Endothelial cell of umbilical vein (primary cell): ENCODE measurements around the gene CDK7. TPM values are rescaled to one million over a fixed set of nuclear protein-coding genes. Genes with fewer than 3 reads are reported as not detected.

ENCODE experiments used
- BruUV-seq: library from RNA; stranded (reverse); fragments of 400-500 nt; replicated peaks from 2 replicates; lab custom pipeline; 2021; lab: Mats Ljungman, UMichigan
- CTCF ChIA-PET: fragments of 300-600, 350-600 bp; sonication (Branson Sonifier 250); formaldehyde crosslinking; loops from one replicate; lab custom pipeline; 2021; ENCODE audit warnings: antibody characterized with exemption, inconsistent platforms; lab: Charles Lee
- POLR2A ChIA-PET: fragments of 300-600, 350-600 bp; sonication (Branson Sonifier 250); formaldehyde crosslinking; loops from one replicate; lab custom pipeline; 2021; ENCODE audit warnings: antibody characterized with exemption, inconsistent platforms; lab: Charles Lee
- DNase-seq: peaks from one replicate; pipeline ENCODE4 v3.0.0-alpha.2; 2011; ENCODE audit warnings: low read depth, low spot score
- FAIRE-seq: peaks from 2 replicates; lab custom pipeline; 2011; peaks lifted over from hg19 to GRCh38; lab: Jason Lieb, UNC
- H2AFZ ChIP-seq: 2 replicates; pipeline ENCODE4 v1.6.0; 2012; ENCODE audit warnings: low read depth, low read length, control low read depth, inconsistent platforms
- H3K27ac ChIP-seq: 2 replicates; pipeline ENCODE4 v1.5.1; 2011; ENCODE audit warnings: low read depth, mild to moderate bottlenecking, control low read depth, low read length, moderate library complexity; ENCODE audit not compliant: insufficient read depth
- H3K27me3 ChIP-seq, 2 experiments: 2 replicates each; pipeline versions ENCODE4 v1.6.0 to v1.6.1; 2011; ENCODE audit warnings: low read length in 2 of 2, mixed read lengths in 1 of 2; ENCODE audit not compliant: control insufficient read depth in 2 of 2, insufficient read depth in 2 of 2
- H3K36me3 ChIP-seq, 2 experiments: 2 replicates in 1 of 2; 3 replicates in 1 of 2; pipeline ENCODE4 v1.5.1; 2011; ENCODE audit warnings: low read length in 2 of 2, mild to moderate bottlenecking in 1 of 2, moderate library complexity in 1 of 2; ENCODE audit not compliant: control insufficient read depth in 2 of 2, insufficient read depth in 2 of 2; ENCODE audit errors: extremely low read depth in 1 of 2
- H3K4me1 ChIP-seq: 3 replicates; pipeline ENCODE4 v1.5.1; 2011; ENCODE audit warnings: mild to moderate bottlenecking, low read length; ENCODE audit not compliant: control insufficient read depth, insufficient read depth; ENCODE audit errors: extremely low read depth
- H3K4me2 ChIP-seq: 2 replicates; pipeline ENCODE4 v1.6.1; 2011; ENCODE audit warnings: low read length, control low read depth, mixed read lengths; ENCODE audit not compliant: insufficient read depth
- H3K4me3 ChIP-seq, 3 experiments: fragments of 200-600 bp in 1 of 3; sonication (generic), shearing (Covaris generic) in 1 of 3; replicated peaks in 1 of 3; 2 replicates each; pipeline ENCODE4 v1.5.1; 2011 to 2016; ENCODE audit warnings: control low read depth in 3 of 3, low read length in 3 of 3, mild to moderate bottlenecking in 2 of 3, inconsistent platforms in 1 of 3, low read depth in 1 of 3, moderate library complexity in 1 of 3; ENCODE audit not compliant: insufficient read depth in 1 of 3
- H3K79me2 ChIP-seq: 2 replicates; pipeline ENCODE4 v1.6.0; 2012; ENCODE audit warnings: low read length, inconsistent platforms; ENCODE audit not compliant: control insufficient read depth, insufficient read depth
- H3K9ac ChIP-seq: replicated peaks from 2 replicates; pipeline ENCODE3; 2011; ENCODE audit warnings: low read length, control low read depth; ENCODE audit not compliant: insufficient read depth; ENCODE audit errors: extremely low read depth
- H3K9me1 ChIP-seq: replicated peaks from 3 replicates; pipeline ENCODE4 v1.6.0; 2011; ENCODE audit warnings: mild to moderate bottlenecking, low read length; ENCODE audit not compliant: control insufficient read depth, insufficient read depth; ENCODE audit errors: extremely low read depth
- H3K9me3 ChIP-seq: replicated peaks from 2 replicates; pipeline ENCODE4 v1.5.1; 2012; ENCODE audit warnings: low read length, inconsistent platforms; ENCODE audit not compliant: control insufficient read depth, insufficient read depth
- H4K20me1 ChIP-seq: replicated peaks from 2 replicates; pipeline ENCODE3; 2011; ENCODE audit warnings: mild to moderate bottlenecking, low read length; ENCODE audit not compliant: control insufficient read depth, insufficient read depth; ENCODE audit errors: extremely low read depth
- CTCF ChIP-seq, 2 donors: IDR thresholded peaks; 1 replicate in 1 of 2; 2 replicates in 1 of 2; pipeline ENCODE4 v1.5.1; 2011; ENCODE audit warnings: low read length in 2 of 2, mild to moderate bottlenecking in 2 of 2, moderate library complexity in 2 of 2, control low read depth in 1 of 2, inconsistent platforms in 1 of 2, low read depth in 1 of 2; ENCODE audit not compliant: insufficient read depth in 1 of 2; ENCODE audit errors: extremely low read depth in 1 of 2
- FOS ChIP-seq: IDR thresholded peaks from 2 replicates; pipeline ENCODE4 v1.6.1; 2011; ENCODE audit warnings: mild to moderate bottlenecking, low read length, moderate library complexity, borderline replicate concordance; ENCODE audit not compliant: insufficient read depth
- GATA2 ChIP-seq: IDR thresholded peaks from 2 replicates; pipeline ENCODE4 v1.7.0; 2011; ENCODE audit warnings: low read depth, mild to moderate bottlenecking, moderate library complexity, mixed read lengths, low read length; ENCODE audit not compliant: insufficient read length, insufficient read depth
- JUN ChIP-seq: IDR thresholded peaks from 2 replicates; pipeline ENCODE4 v1.6.1; 2011; ENCODE audit warnings: borderline replicate concordance, low read depth; ENCODE audit not compliant: insufficient read length, insufficient read depth
- MAX ChIP-seq: IDR thresholded peaks from 2 replicates; pipeline ENCODE4 v1.6.1; 2011; ENCODE audit not compliant: insufficient read depth, insufficient read length
- MYC ChIP-seq: IDR thresholded peaks from one replicate; pipeline ENCODE4 v1.6.1; 2011; ENCODE audit warnings: mild to moderate bottlenecking, low read depth, low read length
- POLR2A ChIP-seq: IDR thresholded peaks from 2 replicates; pipeline ENCODE4 v1.6.1; 2012; ENCODE audit warnings: low read depth, mild to moderate bottlenecking, control low read depth, low read length
- dilution Hi-C: fragments of 300-500 bp; cut with MboI; formaldehyde crosslinking; loops from one replicate; pipeline ENCODE4 v1.15.0; 2019; ENCODE audit warnings: low sequenced_read_pairs; ENCODE audit not compliant: extremely low pct_ligation_motif_present
- intact Hi-C: fragments of 100-400 bp; cut with micrococcal nuclease; formaldehyde crosslinking; loops from one replicate; pipeline ENCODE4 v1.10.0; 2022
- polyA plus RNA-seq, 4 experiments: library from polyadenylated mRNA; depleted of rRNA in 3 of 4; stranded (reverse) in 3 of 4; unstranded in 1 of 4; fragments of >200 nt; gene quantifications; 2 replicates each; pipeline versions ENCODE4 v1.2.1 to v1.2.3, GENCODE V29; 2011 to 2012; ENCODE audit warnings: missing spikeins in 1 of 4
- total RNA-seq: library from RNA; stranded (reverse); gene quantifications from 2 replicates; pipeline ENCODE4 v1.2.3, GENCODE V29; 2021

CDK7 gene
- total and polyA plus RNA-seq, 2 donors (not counting 3 experiments of a cell fraction or from before 2014, with no cell fraction given), result 24.6 to 38.1 TPM

- ChIA-PET POLR2A (no interaction called here), CTCF (no interaction called here)
- H3K9me3 ChIP-seq, result no peaks in the 10 kb centered on the region
- DNase-seq (no peak), FAIRE-seq (no peak)
- no peaks in the 10 kb centered on the region for H3K4me1 ChIP-seq
- H3K79me2 ChIP-seq, result no peaks in the 10 kb centered on the region
- no peak overlapping the region for H3K4me2 ChIP-seq
- BruUV-seq, result no TSS peak
- no peak overlapping the region for H3K9ac ChIP-seq
- no peak overlapping the region for H3K27ac ChIP-seq
- peaks cover 0 to 4% of the 10 kb centered on the region in 2 experiments for H3K36me3 ChIP-seq
- no peak overlapping the region for H3K4me3 ChIP-seq
- H2AFZ ChIP-seq, result no peak overlapping the region
- H4K20me1 ChIP-seq, result no peaks in the 10 kb centered on the region
- no peaks in the 10 kb centered on the region for H3K9me1 ChIP-seq
- TF ChIP-seq POLR2A (no peak), GATA2 (no peak), JUN (no peak), FOS (no peak), MYC (no peak)
- dilution Hi-C loops (no loop called here), intact Hi-C loops (no loop called here)
- no peaks in the 10 kb centered on the region for H3K27me3 ChIP-seq
Measured at GRCh38 chr5:69285448-69286116, 50.9 kb downstream of the CDK7 start.

GRCh38 chr5:69288069-69288468, 53.4 kb downstream of the CDK7 start:
- Histone ChIP-seq H3K9ac (no peak overlapping the region), H4K20me1 (no peaks in the 10 kb centered on the region), H3K36me3 (no peaks in the 10 kb centered on the region), H2AFZ (no peak overlapping the region), H3K27ac (no peak overlapping the region), H3K4me3 (no peak overlapping the region), H3K79me2 (no peaks in the 10 kb centered on the region), H3K9me3 (no peaks in the 10 kb centered on the region), H3K27me3 (no peaks in the 10 kb centered on the region), H3K4me1 (no peaks in the 10 kb centered on the region), H3K4me2 (no peak overlapping the region), H3K9me1 (no peaks in the 10 kb centered on the region)
- TF ChIP-seq MAX (no peak), CTCF (IDR thresholded peaks at IDR 0.05; ENCODE audit: extremely low read depth in 1 of 2, insufficient read depth in 1 of 2, low read depth in 1 of 2, low read length in 2 of 2) (no peak), POLR2A (no peak)
- ChIA-PET CTCF (no interaction called here), POLR2A (no interaction called here)
- dilution Hi-C loops, result no loop called here
- no peak for FAIRE-seq
- intact Hi-C loops, result no loop called here
- DNase-seq, result no peak
- BruUV-seq, result no TSS peak
